Brain microvascular endothelial cell (primary cell): ENCODE results near the gene LIPM.

ENCODE experiments used
- DNase-seq: peaks from one replicate; pipeline ENCODE4 v3.0.0-alpha.2; 2020
- H3K27ac ChIP-seq: fragments of 250-450 bp; sonication (Bioruptor Pico); 2 replicates; pipeline ENCODE4 v1.5.1; 2020; ENCODE audit warnings: mild to moderate bottlenecking, moderate library complexity
- H3K27me3 ChIP-seq: fragments of 250-450 bp; sonication (Bioruptor Pico); replicated peaks from 2 replicates; pipeline ENCODE4 v1.5.1; 2020; ENCODE audit warnings: mild to moderate bottlenecking
- H3K36me3 ChIP-seq: fragments of 250-450 bp; sonication (Bioruptor Pico); replicated peaks from 2 replicates; pipeline ENCODE4 v1.5.1; 2020; ENCODE audit warnings: mild to moderate bottlenecking
- H3K4me3 ChIP-seq: 2 replicates; pipeline ENCODE4 v1.5.1; 2011; ENCODE audit warnings: low read depth, mild to moderate bottlenecking, control low read depth, low read length, moderate library complexity
- CTCF ChIP-seq: IDR thresholded peaks from 2 replicates; pipeline ENCODE4 v1.5.1; 2011; ENCODE audit warnings: low read depth, mild to moderate bottlenecking, moderate library complexity, low read length, control low read depth, inconsistent platforms; ENCODE audit errors: missing control alignments
- in situ Hi-C: cut with HindIII; loops from 2 replicates; pipeline ENCODE4 v1.10.0; 2017; ENCODE audit warnings: low sequenced_read_pairs, low pct_ligation_motif_present

Gene LIPM

GRCh38 chr10:88782222-88782621 is 20.3 kb upstream of the LIPM start:
- no peaks in the 10 kb centered on the region for H3K27me3 ChIP-seq
- in situ Hi-C loops = no loop called here
- no peak for DNase-seq
- H3K36me3 ChIP-seq = no peaks in the 10 kb centered on the region
- H3K4me3 ChIP-seq = no peak overlapping the region
- TF ChIP-seq CTCF = no peak
- H3K27ac ChIP-seq = no peak overlapping the region

- DNase-seq = peak; percentile 38
- in situ Hi-C loops = no loop called here
- Histone ChIP-seq H3K27ac (no peak overlapping the region), H3K4me3 (no peak overlapping the region), H3K27me3 (no peaks in the 10 kb centered on the region), H3K36me3 (no peaks in the 10 kb centered on the region)
- TF ChIP-seq CTCF = no peak
Observed at GRCh38 chr10:88783724-88784123, 18.8 kb upstream of the LIPM start.

GRCh38 chr10:88786032-88786770 is 16.3 kb upstream of the LIPM start:
- DNase-seq = no peak
- TF ChIP-seq CTCF = no peak
- in situ Hi-C loops = no loop called here
- Histone ChIP-seq H3K27me3 (no peaks in the 10 kb centered on the region), H3K27ac (no peak overlapping the region), H3K36me3 (no peaks in the 10 kb centered on the region), H3K4me3 (no peak overlapping the region)

GRCh38 chr10:88787463-88787862 is 15.1 kb upstream of the LIPM start:
- H3K27me3 ChIP-seq = no peaks in the 10 kb centered on the region
- in situ Hi-C loops = no loop called here
- no peaks in the 10 kb centered on the region for H3K36me3 ChIP-seq
- no peak overlapping the region for H3K4me3 ChIP-seq
- no peak for DNase-seq
- H3K27ac ChIP-seq = no peak overlapping the region
- TF ChIP-seq CTCF = no peak

GRCh38 chr10:88788924-88789323 is 13.6 kb upstream of the LIPM start:
- H3K4me3 ChIP-seq = no peak overlapping the region
- no peaks in the 10 kb centered on the region for H3K36me3 ChIP-seq
- no peaks in the 10 kb centered on the region for H3K27me3 ChIP-seq
- in situ Hi-C loops = no loop called here
- no peak for DNase-seq
- TF ChIP-seq CTCF = no peak
- H3K27ac ChIP-seq = no peak overlapping the region

GRCh38 chr10:88791924-88792323 is 10.6 kb upstream of the LIPM start:
- no peak overlapping the region for H3K4me3 ChIP-seq
- in situ Hi-C loops = no loop called here
- TF ChIP-seq CTCF = peak; percentile 76
- H3K27ac ChIP-seq = no peak overlapping the region
- H3K27me3 ChIP-seq = no peaks in the 10 kb centered on the region
- peak; percentile 35 for DNase-seq
- no peaks in the 10 kb centered on the region for H3K36me3 ChIP-seq
